Adrenal gland (tissue), 5 donors: ENCODE data around the gene SAP30BP.

ENCODE experiments used
- CTCF ChIP-seq, 6 experiments: fragments of 450-650 bp in 4 of 6; fragments of 200-600 bp in 2 of 6; sonication (generic) in 1 of 6; IDR thresholded peaks; 1 replicate in 5 of 6; 2 replicates in 1 of 6; pipeline versions ENCODE4 v1.5.1 to v1.8.0; 2016 to 2021; ENCODE audit warnings: antibody characterized with exemption in 6 of 6, mild to moderate bottlenecking in 2 of 6, moderate library complexity in 1 of 6
- POLR2A ChIP-seq, 2 donors: fragments of 450-650 bp; IDR thresholded peaks; one replicate each; pipeline ENCODE4 v1.6.1; 2017; ENCODE audit warnings: antibody characterized with exemption in 2 of 2, mild to moderate bottlenecking in 2 of 2, moderate library complexity in 1 of 2
- donor health status: DM: no; HTN: no; CAD: no.

DNA sequence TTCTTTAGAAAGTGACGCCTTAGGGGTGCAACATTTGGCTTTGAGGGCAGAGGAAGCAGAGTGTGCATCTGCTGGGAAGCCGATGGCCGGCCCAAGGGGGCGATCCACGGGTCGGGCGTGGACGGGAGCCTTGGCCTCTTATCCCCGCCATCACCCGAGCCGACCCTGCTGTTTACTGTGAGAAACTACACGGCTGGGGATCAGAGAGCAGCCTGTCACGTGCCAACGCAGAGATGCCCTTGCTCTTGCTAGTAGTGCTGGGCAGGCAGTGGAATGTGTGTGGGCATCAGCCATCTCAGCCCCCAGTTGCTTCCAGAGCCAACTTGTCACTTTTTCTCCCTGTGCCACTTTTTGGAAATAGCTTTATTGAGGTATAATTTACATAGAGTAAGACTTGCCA is 27.4 kb downstream of the SAP30BP start:
- no peak for TF ChIP-seq CTCF (IDR thresholded peaks at IDR 0.05)
- TF ChIP-seq POLR2A (IDR thresholded peaks at IDR 0.05) = no peak
